Erythroblast (primary cell): Measurements from ENCODE around the gene OLA1.

Source experiments
- GATA1 ChIP-seq: IDR thresholded peaks from 2 replicates; pipeline ENCODE4 v1.6.1; 2011; ENCODE audit warnings: low read depth, mild to moderate bottlenecking, control low read depth, low read length, moderate library complexity
- POLR2A ChIP-seq: IDR thresholded peaks from 2 replicates; pipeline ENCODE4 v1.6.1; 2011; ENCODE audit warnings: mild to moderate bottlenecking, low read length

GRCh38 chr2:174148833-174149232 is 99.5 kb downstream of the OLA1 start:
- TF ChIP-seq GATA1 (no peak), POLR2A (no peak)
